RPMI7951 (cell line): Measurements from ENCODE around the gene SPIRE1. TPM values are rescaled to one million over a fixed set of nuclear protein-coding genes. Genes with fewer than 3 reads are reported as not detected.
"Not testable (repeated sequence)": the region's sequence is repeated elsewhere in the genome, so short reads cannot be mapped to it uniquely, and the experiment has no call there.

Experiments used
- DNase-seq: peaks from one replicate; pipeline ENCODE4 v3.0.0-alpha.2; 2012; ENCODE audit warnings: low read depth
- total RNA-seq: library from RNA; depleted of rRNA; stranded (reverse); fragments of >200 nt; shearing (Covaris generic); gene quantifications from 2 replicates; pipeline ENCODE4 v1.2.3, GENCODE V29; 2014

SPIRE1 gene
- total RNA-seq, 1 experiment from 2014 or later = 15.7 TPM

- peak; percentile 31 for DNase-seq
Observed at GRCh38 chr18:12598181-12598930, 59.6 kb downstream of the SPIRE1 start.

- peak; percentile 79 for DNase-seq
Observed at GRCh38 chr18:12597760-12598159, 60.1 kb downstream of the SPIRE1 start.

DNA sequence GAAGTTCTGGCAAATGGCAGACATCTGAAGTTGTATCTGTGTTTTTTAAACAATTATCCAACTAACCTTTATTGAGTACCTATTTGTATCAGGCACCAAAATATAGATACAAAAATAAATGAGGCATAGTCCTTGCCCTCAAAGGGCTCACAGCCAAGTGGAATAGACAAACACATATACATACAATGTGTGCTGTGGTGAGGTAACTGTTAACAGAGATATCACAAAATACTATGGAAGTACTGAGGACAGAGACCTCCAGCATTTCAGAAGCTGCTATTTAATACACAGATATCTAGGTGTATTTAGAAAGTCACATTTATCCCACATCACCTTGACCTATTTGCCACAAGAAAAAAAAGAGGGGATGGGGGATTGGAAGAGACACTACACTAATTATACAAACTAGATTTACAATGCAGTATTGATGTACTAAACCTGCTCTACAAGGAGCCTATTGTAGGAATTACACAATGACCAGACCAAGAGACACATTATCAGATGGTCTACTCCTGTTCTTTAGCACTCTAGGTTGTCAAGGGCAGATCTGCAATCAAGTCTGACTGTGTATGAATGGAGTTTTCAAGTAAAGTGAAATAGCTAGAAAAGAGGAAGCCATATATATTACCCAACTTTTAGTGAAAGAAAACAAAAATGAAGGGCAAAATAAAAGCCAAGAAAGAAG lies 62.2 kb downstream of the SPIRE1 start:
- DNase-seq = no peak

GRCh38 chr18:12593866-12594265 lies 64.0 kb downstream of the SPIRE1 start:
- DNase-seq = no peak

GRCh38 chr18:12592597-12593127 lies 65.2 kb downstream of the SPIRE1 start:
- no peak for DNase-seq

GRCh38 chr18:12589448-12589847 lies 68.5 kb downstream of the SPIRE1 start:
- DNase-seq = no peak

DNA sequence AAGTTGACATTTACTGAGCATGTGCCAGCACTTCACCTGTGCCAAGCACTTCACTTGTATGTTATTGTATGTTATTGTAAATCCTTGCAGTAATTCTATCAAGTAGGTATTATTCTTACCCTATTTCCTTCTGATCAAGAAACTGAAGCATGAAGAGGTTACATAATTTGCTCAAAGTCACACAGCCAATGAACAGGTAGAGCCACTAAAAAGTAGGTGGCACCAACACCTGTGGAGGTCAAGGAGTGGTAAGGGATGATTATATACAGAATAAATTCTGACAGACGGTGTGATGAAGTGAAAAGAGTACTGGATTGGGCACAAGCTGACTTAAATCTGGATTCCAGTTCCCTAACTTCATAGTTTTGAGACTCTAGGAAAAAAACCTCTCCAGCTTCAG lies 71.0 kb downstream of the SPIRE1 start:
- DNase-seq = no peak

GRCh38 chr18:12585218-12585617 lies 72.7 kb downstream of the SPIRE1 start:
- DNase-seq = no peak

DNA sequence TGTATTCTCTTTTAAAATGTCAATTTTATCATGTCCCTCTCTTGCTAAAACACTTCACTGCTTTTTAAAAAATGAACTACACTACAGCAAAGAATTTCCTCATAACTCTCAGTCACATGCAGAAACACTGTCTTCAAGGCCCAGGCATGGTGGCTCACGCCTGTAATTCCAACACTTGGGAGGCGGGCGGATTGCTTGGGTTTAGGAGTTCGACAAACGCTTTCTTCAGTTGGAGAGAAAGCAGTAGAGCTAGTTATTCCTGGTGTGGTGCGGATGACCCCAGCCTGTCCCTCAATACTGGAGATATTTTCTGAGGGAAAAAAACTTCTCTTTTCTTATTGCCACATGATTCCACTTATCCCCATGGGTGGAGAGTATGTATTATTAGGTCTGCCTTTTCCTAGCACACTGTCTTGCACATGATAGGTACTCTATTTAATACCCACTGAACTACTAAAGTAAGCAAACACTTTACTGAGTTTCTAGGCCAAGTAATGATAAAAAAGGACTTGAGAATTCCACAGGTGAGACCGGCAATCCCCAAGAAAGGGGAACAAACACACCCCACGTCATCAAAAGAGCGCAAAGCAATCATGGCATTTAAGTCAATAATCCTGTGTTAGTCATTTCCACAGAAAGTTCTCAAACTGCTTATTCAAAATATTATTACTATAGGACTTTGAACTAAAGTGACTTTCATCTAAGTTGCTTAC lies 77.1 kb downstream of the SPIRE1 start:
- no peak for DNase-seq

- no peak for DNase-seq
Observed at GRCh38 chr18:12579775-12580174, 78.1 kb downstream of the SPIRE1 start.

- DNase-seq = no peak
Observed at GRCh38 chr18:12577848-12578247, 80.1 kb downstream of the SPIRE1 start.

DNA sequence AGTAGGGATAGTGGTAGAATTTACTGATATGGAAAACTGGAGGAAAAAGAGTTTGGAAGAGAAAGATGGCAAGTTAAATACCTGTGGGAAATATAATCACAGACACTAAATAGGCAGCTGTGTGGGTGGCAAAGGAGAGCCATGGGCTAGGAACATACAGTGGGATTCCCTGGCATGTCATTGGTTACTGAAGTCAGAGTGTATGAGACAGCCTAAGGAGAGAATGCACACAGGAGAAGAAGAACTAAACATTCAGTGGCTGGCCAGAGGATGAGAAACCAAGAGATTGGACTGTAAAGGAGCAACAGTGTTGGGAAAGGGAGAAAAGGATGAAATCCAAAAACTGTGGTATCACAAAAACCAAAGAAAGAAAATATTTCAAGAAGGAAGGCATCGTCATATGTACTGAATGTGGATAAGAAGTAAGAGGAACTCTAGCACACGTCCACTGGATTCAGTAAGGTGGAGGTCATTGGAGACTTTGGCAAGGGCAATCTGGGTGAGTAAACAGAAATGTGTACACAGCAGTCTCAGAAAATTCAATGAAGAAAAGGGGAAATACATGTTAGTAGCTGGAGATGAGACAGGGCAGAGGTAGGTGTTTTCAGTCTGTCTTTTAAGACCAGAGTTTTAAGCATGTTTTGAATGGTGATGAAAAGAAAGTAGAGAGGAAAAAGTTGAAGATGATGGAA lies 83.3 kb downstream of the SPIRE1 start:
- DNase-seq = no peak

GRCh38 chr18:12571630-12572029 lies 86.3 kb downstream of the SPIRE1 start:
- no peak for DNase-seq

- DNase-seq = no peak
Observed at GRCh38 chr18:12569791-12570190, 88.1 kb downstream of the SPIRE1 start.

- DNase-seq = no peak
Observed at GRCh38 chr18:12567849-12568248, 90.1 kb downstream of the SPIRE1 start.

DNA sequence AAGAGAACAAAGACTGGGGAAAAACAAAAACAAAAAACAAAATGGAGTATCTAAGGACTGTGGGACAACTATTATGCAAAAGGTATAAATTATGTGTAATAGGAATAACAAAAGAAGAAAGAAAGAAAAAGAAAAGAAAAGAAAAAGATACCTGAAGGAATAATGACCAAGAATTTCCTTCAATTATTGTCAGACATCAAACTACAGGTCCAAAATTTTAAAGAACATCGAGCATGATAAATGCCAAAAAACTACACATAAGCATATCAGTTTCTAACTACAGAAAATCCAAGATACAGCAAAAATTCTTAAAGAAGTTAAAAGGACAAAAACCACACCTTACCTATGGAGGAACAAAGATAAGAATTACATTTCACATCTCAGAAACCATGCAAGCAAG lies 93.0 kb downstream of the SPIRE1 start:
- no peak for DNase-seq

DNA sequence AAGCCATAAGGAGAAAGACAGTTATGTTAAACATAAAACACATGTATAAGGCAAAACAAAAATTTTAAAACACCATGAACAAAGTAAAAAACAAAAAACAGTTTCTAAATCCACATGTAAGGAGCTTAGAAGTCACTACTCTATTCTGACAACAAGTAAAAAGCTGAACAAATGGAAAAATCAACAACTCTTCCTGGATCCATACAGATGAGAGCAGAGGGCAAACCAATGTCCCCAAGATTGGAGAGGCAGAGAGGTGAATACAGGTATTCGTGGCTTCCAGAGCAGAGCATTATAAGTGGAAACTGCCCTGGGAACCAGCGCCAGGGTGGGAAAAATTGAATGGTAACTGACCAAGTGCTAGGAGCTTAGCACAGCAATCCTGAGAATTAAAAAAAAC lies 93.5 kb downstream of the SPIRE1 start:
- DNase-seq = no peak

- DNase-seq = not testable (repeated sequence)
Observed at GRCh38 chr18:12560600-12560999, 97.3 kb downstream of the SPIRE1 start.

DNA sequence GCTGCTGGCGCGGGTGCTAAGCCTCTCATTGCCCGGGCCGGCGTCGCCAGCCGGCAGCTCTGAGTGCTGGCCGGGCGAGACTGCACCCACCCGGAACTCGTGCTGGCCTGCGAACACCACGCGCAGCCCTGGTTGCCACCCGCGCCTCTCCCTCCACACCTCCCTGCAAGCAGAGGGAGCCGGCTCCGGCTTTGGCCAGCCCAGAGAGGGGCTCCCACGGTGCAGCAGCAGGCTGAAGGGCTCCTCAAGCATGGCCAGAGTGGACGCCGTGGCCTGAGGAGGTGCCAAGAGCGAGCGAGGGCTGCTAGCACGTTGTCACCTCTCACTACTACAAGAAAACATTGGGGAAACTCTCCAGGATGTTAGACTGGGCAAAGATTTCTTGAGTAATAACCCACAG lies 98.6 kb downstream of the SPIRE1 start:
- no peak for DNase-seq

GRCh38 chr18:12556946-12557806 lies 100.7 kb downstream of the SPIRE1 start:
- no peak for DNase-seq

DNA sequence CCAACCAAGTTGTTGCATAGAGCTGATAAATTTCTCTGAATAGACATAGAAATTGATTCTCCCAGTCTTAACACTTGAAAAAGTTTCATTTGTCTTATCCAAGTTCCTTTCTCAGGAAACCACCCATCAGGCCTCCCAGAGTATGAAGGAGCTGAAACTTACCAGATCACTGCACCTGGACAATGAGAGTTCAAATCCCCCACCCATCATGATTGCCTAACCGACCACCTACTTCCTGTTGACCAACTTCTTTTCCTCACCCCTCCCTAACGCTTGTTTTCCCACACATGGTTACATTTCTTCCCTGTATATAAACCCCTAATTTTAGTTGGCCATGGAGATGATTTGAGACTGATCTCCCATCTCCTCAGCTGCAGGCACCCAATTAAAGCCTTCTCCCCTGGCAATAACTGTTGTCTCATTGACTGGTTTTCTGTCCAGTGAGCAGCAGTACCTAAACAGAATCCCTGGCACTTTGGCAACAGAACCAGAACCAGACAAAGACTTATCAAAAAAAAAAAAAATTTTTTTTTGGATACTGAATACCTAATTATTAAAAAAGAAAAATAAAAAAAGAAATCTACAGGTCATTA lies 103.0 kb downstream of the SPIRE1 start:
- no peak for DNase-seq
